Caki2 (cell line): ENCODE results near the gene LHX5. TPM values are rescaled to one million over a fixed set of nuclear protein-coding genes. Genes with fewer than 3 reads are reported as not detected.
"Not testable (repeated sequence)": the region's sequence is repeated elsewhere in the genome, so short reads cannot be mapped to it uniquely, and the experiment has no call there.

ENCODE experiments used
- DNase-seq: peaks from one replicate; pipeline ENCODE4 v3.0.0-alpha.2; 2015; ENCODE audit warnings: low read depth
- in situ Hi-C: cut with HindIII; loops from 2 replicates; pipeline ENCODE4 v1.10.0; 2016; ENCODE audit warnings: low sequenced_read_pairs, low pct_unique_long_range_greater_than_20kb, mixed read lengths
- total RNA-seq: library from RNA; depleted of rRNA; stranded (reverse); fragments of >200 nt; shearing (Covaris generic); gene quantifications from 2 replicates; pipeline ENCODE4 v1.2.3, GENCODE V29; 2014; ENCODE audit warnings: low replicate concordance; rRNA removed

LHX5 gene
- total RNA-seq: not detected in 2 replicates

GRCh38 chr12:113471619-113472171 is at the start of gene LHX5:
LHX5 (minus strand) TSS chr12:113471871; CDS start chr12:113471498, 373 bp downstream.
- in situ Hi-C loops: no loop called here
- no peak for DNase-seq

GRCh38 chr12:113519464-113520307 is 48.0 kb upstream of the LHX5 start:
- in situ Hi-C loops: no loop called here
- DNase-seq: no peak

GRCh38 chr12:113515082-113515856 is 43.6 kb upstream of the LHX5 start:
- in situ Hi-C loops: no loop called here
- DNase-seq: no peak

- in situ Hi-C loops: no loop called here
- DNase-seq: no peak
Observed at GRCh38 chr12:113514602-113515001, 42.9 kb upstream of the LHX5 start.

GRCh38 chr12:113512568-113512967 is 40.9 kb upstream of the LHX5 start:
- no peak for DNase-seq
- in situ Hi-C loops: no loop called here

GRCh38 chr12:113506867-113507266 is 35.2 kb upstream of the LHX5 start:
- DNase-seq: no peak
- in situ Hi-C loops: no loop called here

GRCh38 chr12:113505941-113506340 is 34.3 kb upstream of the LHX5 start:
- no peak for DNase-seq
- in situ Hi-C loops: no loop called here

- DNase-seq: no peak
- in situ Hi-C loops: no loop called here
Observed at GRCh38 chr12:113504917-113505316, 33.2 kb upstream of the LHX5 start.

GRCh38 chr12:113500782-113501311 is 29.2 kb upstream of the LHX5 start:
- no peak for DNase-seq
- in situ Hi-C loops: no loop called here

- in situ Hi-C loops: no loop called here
Observed at GRCh38 chr12:113500306-113500675, 28.6 kb upstream of the LHX5 start.

GRCh38 chr12:113498490-113498889 is 26.8 kb upstream of the LHX5 start:
- in situ Hi-C loops: no loop called here
- DNase-seq: no peak

More at GRCh38 chr12:113500306-113500675, 28.6 kb upstream of the LHX5 start:
- no peak for DNase-seq

GRCh38 chr12:113497693-113498092 is 26.0 kb upstream of the LHX5 start:
- no peak for DNase-seq
- in situ Hi-C loops: no loop called here

GRCh38 chr12:113495941-113496340 is 24.3 kb upstream of the LHX5 start:
- in situ Hi-C loops, DNase-seq: not testable (repeated sequence)

GRCh38 chr12:113488322-113488721 is 16.7 kb upstream of the LHX5 start:
- in situ Hi-C loops: no loop called here
- no peak for DNase-seq

GRCh38 chr12:113486722-113487121 is 15.1 kb upstream of the LHX5 start:
- in situ Hi-C loops: no loop called here
- no peak for DNase-seq

- in situ Hi-C loops: no loop called here
- no peak for DNase-seq
Observed at GRCh38 chr12:113485330-113485729, 13.7 kb upstream of the LHX5 start.

- no peak for DNase-seq
- in situ Hi-C loops: no loop called here
Observed at GRCh38 chr12:113482334-113482733, 10.7 kb upstream of the LHX5 start.

GRCh38 chr12:113480336-113480971 is 8.8 kb upstream of the LHX5 start:
- no peak for DNase-seq
- in situ Hi-C loops: no loop called here
